ENCODE results near the gene NOP53.
"Not testable (repeated sequence)": the region's sequence is repeated elsewhere in the genome, so short reads cannot be mapped to it uniquely, and the experiment has no call there.

The NOP53 gene

GRCh38 chr19:47745010-47745901 is at the start of gene NOP53:
Gene NOP53 (plus strand): TSS chr19:47745546. CDS start chr19:47745560, 14 bp downstream.
- DNase-seq, result peak; percentile 96 to 97

DNA sequence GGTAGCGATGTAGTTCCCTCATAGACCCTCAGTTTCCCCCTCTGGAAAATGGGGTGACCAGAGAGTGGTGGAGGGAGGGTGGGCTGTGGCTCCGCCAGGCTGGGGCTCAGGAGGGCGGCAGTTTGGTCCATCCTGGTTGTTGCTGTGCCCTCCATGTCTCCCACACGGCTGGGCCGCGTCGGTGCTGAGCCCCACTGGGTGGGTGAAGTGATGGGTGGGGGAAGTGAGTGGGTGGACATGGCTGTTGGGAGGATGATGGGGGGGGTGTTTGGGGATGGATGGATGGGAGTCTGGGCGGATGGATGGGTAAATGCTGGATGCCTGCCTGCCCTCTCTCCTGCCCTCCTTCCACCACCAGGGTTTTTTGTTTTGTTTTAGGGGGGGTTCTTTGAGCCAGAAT is 48.7 kb upstream of the NOP53 start:
- no peak for DNase-seq

DNA sequence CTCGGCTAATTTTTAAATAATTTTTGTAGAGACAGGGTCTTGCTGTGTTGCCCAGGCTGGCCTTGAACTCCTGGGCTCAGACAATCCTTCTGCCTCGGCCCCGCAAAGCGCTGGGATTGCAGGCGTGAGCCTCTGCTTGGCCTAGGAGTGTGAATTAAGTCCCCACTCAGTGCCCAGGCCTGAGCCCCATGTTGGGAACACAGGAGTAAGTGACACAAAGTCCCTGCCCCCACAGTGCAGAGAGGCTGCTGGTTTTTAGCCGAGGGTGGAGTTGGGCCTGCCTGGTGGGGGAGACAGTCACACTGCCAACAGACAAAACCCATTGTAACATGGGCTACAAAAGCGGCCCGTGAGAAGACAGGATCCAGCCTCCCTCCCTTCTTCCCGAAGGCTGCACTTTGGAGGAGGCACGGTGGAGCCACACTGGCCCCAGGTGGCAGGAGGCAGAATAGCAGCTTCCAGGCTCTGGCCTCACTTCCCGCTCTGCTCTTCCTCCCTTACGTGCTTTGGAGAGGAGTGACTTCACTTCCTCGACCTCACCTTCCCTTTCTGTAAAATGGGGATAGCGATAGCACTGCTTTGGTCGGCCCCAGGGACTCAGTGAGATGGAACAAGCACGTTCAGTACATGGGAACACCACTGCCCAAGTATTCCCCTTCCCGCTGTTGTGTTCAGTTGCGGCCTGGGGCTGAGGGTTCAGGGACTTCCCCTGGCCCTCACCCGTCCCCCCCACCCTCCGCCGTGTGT is 47.3 kb upstream of the NOP53 start:
- DNase-seq, result peak; percentile 37 to 43

GRCh38 chr19:47698631-47699359 is 46.6 kb upstream of the NOP53 start:
- DNase-seq, result no peak

- DNase-seq, result peak; percentile 33 to 52
These were observed 45.9 kb upstream of the NOP53 start for GRCh38 chr19:47699360-47699917.

DNA sequence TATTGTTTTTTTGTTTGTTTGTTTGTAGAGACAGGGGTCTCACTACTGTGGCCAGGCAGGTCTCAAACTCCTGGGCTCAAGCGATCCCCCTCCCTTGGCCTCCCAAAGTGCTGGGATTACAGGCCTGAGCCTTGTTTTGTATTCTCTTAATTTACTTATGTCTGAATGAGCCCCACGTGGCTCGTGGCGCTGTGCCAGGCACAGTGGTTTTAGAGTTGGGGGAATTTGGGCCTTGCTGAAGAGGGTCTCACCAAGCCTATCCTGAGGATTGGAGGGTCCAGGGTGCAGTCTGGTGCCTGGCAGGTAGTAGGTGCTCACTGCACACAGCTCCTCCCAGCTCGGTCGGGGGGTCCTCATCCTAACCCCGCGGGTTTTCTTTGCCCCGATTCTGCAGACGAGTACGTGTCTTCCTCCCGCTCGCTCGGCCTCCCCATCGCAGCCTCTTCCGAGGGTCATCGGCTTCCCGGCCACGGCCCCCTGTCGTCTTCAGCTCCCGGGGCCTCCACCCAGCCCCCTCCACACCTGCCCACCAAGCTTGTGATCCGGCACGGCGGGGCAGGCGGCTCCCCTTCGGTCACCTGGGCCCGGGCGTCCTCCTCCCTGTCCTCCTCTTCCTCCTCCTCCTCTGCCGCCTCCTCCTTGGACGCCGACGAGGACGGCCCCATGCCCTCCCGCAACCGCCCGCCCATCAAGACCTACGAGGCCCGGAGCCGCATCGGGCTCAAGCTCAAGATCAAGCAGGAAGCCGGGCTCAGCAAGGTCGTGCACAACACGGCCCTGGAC is 44.2 kb upstream of the NOP53 start:
- no peak for DNase-seq

- no peak for DNase-seq
These were observed 43.4 kb upstream of the NOP53 start for GRCh38 chr19:47701717-47702552.

DNA sequence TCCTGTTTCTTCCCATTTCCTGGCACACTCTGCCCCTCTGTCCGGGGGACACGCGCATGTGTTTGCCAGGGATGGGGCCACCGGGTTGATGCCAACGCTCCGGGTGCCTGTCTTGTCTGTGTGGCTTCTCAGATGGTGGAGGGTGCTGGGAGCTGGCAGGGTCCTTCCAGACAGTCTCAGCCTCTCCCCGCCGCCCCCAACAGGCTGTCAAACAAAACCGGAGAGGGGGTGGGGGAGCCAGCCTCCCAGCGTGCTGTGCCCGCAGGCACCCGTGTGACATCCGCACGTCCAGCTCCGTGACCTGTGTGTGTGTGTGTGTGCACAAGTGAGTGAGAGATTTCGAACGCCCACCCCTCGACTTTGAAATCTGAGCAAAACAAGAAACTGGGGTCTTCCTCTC is 42.7 kb upstream of the NOP53 start:
- DNase-seq, result no peak

- DNase-seq, result no peak
These were observed 42.0 kb upstream of the NOP53 start for GRCh38 chr19:47703301-47703700.

DNA sequence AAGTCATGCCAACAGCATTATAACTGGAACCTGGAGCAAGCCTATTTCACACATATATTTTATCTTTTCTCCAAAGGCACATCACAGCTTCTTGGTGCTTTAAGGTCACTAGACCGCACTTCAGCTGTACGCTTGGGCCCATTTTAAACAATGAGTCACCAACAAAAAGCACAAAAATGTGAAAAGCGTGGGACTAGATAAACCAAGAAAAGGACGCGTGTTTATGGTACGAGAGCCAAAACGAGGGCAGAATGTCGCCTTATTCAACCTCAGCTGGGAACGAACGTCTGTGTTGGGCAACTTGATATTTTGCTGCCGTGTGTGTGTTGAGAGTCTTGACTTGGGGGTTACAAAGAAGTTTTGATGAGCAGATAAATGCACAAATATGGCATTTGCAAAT is 41.3 kb upstream of the NOP53 start:
- DNase-seq, result no peak

DNA sequence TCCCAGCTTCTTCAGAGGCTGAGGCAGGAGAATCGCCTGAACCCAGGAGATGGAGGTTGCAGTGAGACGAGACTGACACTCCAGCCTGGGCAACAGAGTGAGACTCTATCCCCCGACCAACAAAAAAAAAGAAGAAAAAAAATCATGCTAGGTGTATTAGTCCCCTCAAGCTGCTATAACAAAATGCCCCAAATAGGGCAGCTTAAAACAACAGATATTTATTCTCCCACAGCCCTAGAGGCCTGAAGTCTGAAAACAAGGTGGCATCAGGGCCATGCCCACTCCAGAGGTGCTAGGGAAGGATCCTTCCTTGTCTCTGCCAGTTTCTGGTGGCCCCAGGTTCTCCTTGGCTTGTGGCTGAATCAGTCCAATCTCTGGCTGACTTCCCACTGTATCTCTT is 40.7 kb upstream of the NOP53 start:
- DNase-seq, result no peak

DNA sequence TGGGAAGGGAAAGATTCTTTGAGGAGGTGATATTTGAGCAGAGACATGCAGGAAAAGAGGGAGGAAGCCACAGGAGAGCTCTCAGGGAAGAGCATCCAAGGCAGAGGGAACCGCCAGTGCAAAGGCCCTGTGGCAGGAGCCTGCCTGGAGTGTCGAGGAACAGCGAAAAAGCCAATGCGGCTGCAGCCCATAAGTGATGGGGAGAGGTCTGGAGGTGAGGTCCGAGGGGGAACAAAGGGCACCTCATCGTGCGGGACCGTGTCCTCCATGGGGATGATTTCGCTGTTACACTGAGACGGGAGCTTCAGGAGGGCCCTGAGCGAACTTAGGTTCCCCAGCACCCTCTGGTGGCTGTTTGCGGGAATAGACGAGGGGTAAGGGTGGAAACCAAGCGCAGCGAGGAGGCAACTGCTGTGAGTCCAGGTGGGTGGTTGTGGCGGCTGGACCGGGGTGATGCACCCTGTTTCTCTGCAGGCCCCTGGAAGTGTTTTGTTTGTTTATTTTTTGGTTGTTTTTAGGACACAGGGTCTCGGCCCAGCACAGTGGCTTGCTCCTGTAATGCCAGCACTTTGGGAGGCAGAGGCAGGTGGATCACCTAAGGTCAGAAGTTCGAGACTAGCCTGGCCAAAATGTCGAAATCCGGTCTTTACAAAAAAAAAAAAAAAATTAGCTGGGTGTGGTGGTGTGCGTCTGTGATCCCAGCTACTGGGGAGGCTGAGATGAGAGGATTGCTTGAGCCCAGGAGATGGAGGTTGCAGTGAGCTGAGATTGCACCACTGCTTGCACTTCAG is 38.0 kb upstream of the NOP53 start:
- peak; percentile 64 to 74 for DNase-seq

- no peak for DNase-seq
These were observed 33.6 kb upstream of the NOP53 start for GRCh38 chr19:47711652-47712242.

GRCh38 chr19:47713046-47714021 is 32.0 kb upstream of the NOP53 start, which contains the start of gene EHD2:
Gene EHD2 (plus strand): TSS chr19:47713422. CDS start chr19:47716613, 3,191 bp downstream.
- peak; percentile 27 to 29 for DNase-seq

DNA sequence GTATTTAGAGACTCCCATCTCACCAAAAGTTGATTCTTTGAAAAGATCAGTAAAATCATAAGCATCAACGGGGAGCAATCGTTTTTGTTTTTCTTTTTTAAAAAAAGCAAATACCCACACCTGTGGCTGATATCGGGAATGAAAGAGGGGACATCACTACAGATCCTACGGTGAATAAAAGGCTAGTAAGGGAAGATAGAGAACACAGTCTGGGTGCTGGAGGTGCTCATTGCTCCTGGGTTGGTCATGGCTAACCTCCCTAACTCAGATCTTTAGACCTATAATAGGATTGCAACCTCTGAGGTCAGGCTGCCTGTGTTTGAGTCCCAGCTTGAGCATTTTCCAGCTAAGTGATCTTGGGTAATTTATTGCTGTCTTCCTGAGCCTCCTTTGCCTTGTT is 31.0 kb upstream of the NOP53 start:
- DNase-seq, result no peak

DNA sequence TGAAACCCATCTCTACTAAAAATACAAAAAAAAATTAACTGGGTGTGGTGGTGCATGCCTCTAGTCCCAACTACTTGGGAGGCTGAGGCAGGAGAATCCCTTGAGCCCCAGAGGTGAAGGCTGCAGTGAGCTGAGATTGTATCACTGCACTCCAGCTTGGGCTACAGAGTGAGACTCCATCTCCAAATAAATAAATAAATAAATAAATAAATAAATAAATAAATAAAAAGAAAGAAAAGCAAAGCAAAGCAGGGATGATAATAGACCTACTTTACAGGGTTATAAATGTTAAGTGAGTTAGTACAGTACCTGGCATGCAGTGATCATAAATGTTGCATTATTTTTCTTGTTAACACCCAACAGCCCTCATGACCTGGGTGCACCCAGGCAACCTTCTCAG is 30.5 kb upstream of the NOP53 start:
- DNase-seq, result not testable (repeated sequence)

DNA sequence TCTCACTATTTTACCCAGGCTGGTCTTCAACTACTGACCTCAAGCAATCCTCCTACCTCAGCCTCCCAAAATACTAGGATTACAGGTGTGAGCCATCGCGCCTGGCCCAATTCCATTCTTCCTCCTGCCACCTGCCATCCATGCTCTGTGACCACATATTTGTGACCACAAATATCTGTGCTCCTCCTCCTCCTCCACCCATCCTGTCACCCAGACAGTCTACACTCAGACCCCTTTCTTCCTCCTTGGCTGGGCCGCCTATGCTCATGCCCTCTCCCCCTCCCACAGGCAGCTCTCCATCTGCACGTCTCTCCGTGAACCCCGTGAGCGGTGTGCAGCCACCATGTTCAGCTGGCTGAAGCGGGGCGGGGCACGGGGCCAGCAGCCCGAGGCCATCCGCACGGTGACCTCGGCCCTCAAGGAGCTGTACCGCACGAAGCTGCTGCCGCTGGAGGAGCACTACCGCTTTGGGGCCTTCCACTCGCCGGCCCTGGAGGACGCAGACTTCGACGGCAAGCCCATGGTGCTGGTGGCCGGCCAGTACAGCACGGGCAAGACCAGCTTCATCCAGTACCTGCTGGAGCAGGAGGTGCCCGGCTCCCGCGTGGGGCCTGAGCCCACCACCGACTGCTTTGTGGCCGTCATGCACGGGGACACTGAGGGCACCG is 28.9 kb upstream of the NOP53 start:
- DNase-seq, result no peak

All from activated CD4-positive, alpha-beta T cell treated with anti-CD3 and anti-CD28 coated beads for 4 hours (primary cell).